ENCODE data around the gene VPS8.
A peak's percentile ranks its signal among the peaks of the same experiment; 100 is the strongest.
"Not testable (repeated sequence)": the region's sequence is repeated elsewhere in the genome, so short reads cannot be mapped to it uniquely, and the experiment has no call there.

The VPS8 gene

GRCh38 chr3:184945886-184946625 is 134.1 kb downstream of the VPS8 start:
- in situ Hi-C loops (cut with MboI; ENCODE audit: low pct_unique_long_range_greater_than_20kb, low sequenced_read_pairs), result no loop called here
- DNase-seq, result no peak

GRCh38 chr3:184946917-184947316 is 135.0 kb downstream of the VPS8 start:
- in situ Hi-C loops (cut with MboI; ENCODE audit: low pct_unique_long_range_greater_than_20kb, low sequenced_read_pairs), result no loop called here
- no peak for DNase-seq

- DNase-seq, result no peak
- in situ Hi-C loops (cut with MboI; ENCODE audit: low pct_unique_long_range_greater_than_20kb, low sequenced_read_pairs), result no loop called here
Measured at GRCh38 chr3:184949251-184949965, 137.4 kb downstream of the VPS8 start.

- DNase-seq; in situ Hi-C loops (cut with MboI; ENCODE audit: low pct_unique_long_range_greater_than_20kb, low sequenced_read_pairs): not testable (repeated sequence)
Measured at GRCh38 chr3:184950816-184951215, 138.8 kb downstream of the VPS8 start.

GRCh38 chr3:184952671-184953070 is 140.7 kb downstream of the VPS8 start:
- DNase-seq, result no peak
- in situ Hi-C loops (cut with MboI; ENCODE audit: low pct_unique_long_range_greater_than_20kb, low sequenced_read_pairs), result no loop called here

- in situ Hi-C loops (cut with MboI; ENCODE audit: low pct_unique_long_range_greater_than_20kb, low sequenced_read_pairs), result no loop called here
- DNase-seq, result peak; percentile 7
Measured at GRCh38 chr3:184953401-184953800, 141.4 kb downstream of the VPS8 start.

- in situ Hi-C loops (cut with MboI; ENCODE audit: low pct_unique_long_range_greater_than_20kb, low sequenced_read_pairs), result no loop called here
- no peak for DNase-seq
Measured at GRCh38 chr3:184954251-184954650, 142.3 kb downstream of the VPS8 start.

- in situ Hi-C loops (cut with MboI; ENCODE audit: low pct_unique_long_range_greater_than_20kb, low sequenced_read_pairs); DNase-seq: not testable (repeated sequence)
Measured at GRCh38 chr3:184954851-184955250, 142.9 kb downstream of the VPS8 start.

- no peak for DNase-seq
- in situ Hi-C loops (cut with MboI; ENCODE audit: low pct_unique_long_range_greater_than_20kb, low sequenced_read_pairs), result no loop called here
Measured at GRCh38 chr3:184965639-184966430, 153.9 kb downstream of the VPS8 start.

GRCh38 chr3:184968115-184968514 is 156.1 kb downstream of the VPS8 start:
- in situ Hi-C loops (cut with MboI; ENCODE audit: low pct_unique_long_range_greater_than_20kb, low sequenced_read_pairs), result no loop called here
- DNase-seq, result no peak

GRCh38 chr3:184970186-184970585 is 158.2 kb downstream of the VPS8 start:
- in situ Hi-C loops (cut with MboI; ENCODE audit: low pct_unique_long_range_greater_than_20kb, low sequenced_read_pairs), result no loop called here
- no peak for DNase-seq

- DNase-seq, result no peak
- in situ Hi-C loops (cut with MboI; ENCODE audit: low pct_unique_long_range_greater_than_20kb, low sequenced_read_pairs), result no loop called here
Measured at GRCh38 chr3:184977796-184978195, 165.8 kb downstream of the VPS8 start.

- no peak for DNase-seq
- in situ Hi-C loops (cut with MboI; ENCODE audit: low pct_unique_long_range_greater_than_20kb, low sequenced_read_pairs), result no loop called here
Measured at GRCh38 chr3:184981071-184981470, 169.1 kb downstream of the VPS8 start.

GRCh38 chr3:184982076-184982475 is 170.1 kb downstream of the VPS8 start:
- DNase-seq, result no peak
- in situ Hi-C loops (cut with MboI; ENCODE audit: low pct_unique_long_range_greater_than_20kb, low sequenced_read_pairs), result no loop called here

- DNase-seq, result no peak
- in situ Hi-C loops (cut with MboI; ENCODE audit: low pct_unique_long_range_greater_than_20kb, low sequenced_read_pairs), result no loop called here
Measured at GRCh38 chr3:184985586-184985985, 173.6 kb downstream of the VPS8 start.

GRCh38 chr3:184986366-184986889 is 174.5 kb downstream of the VPS8 start:
- no peak for DNase-seq
- in situ Hi-C loops (cut with MboI; ENCODE audit: low pct_unique_long_range_greater_than_20kb, low sequenced_read_pairs), result no loop called here

GRCh38 chr3:184993394-184993793 is 181.4 kb downstream of the VPS8 start:
- in situ Hi-C loops (cut with MboI; ENCODE audit: low pct_unique_long_range_greater_than_20kb, low sequenced_read_pairs), result no loop called here
- no peak for DNase-seq

GRCh38 chr3:185003876-185004275 is 191.9 kb downstream of the VPS8 start:
- DNase-seq; in situ Hi-C loops (cut with MboI; ENCODE audit: low pct_unique_long_range_greater_than_20kb, low sequenced_read_pairs): not testable (repeated sequence)

GRCh38 chr3:185009650-185010049 is 197.7 kb downstream of the VPS8 start:
- DNase-seq, result no peak
- in situ Hi-C loops (cut with MboI; ENCODE audit: low pct_unique_long_range_greater_than_20kb, low sequenced_read_pairs), result no loop called here

GRCh38 chr3:185017584-185017983 is 205.6 kb downstream of the VPS8 start:
- in situ Hi-C loops (cut with MboI; ENCODE audit: low pct_unique_long_range_greater_than_20kb, low sequenced_read_pairs), result not testable (repeated sequence)

More at GRCh38 chr3:185017584-185017983, 205.6 kb downstream of the VPS8 start:
- DNase-seq, result not testable (repeated sequence)

Measured in KBM-7 (cell line).